ENCODE data around the gene LCN12.

DNA sequence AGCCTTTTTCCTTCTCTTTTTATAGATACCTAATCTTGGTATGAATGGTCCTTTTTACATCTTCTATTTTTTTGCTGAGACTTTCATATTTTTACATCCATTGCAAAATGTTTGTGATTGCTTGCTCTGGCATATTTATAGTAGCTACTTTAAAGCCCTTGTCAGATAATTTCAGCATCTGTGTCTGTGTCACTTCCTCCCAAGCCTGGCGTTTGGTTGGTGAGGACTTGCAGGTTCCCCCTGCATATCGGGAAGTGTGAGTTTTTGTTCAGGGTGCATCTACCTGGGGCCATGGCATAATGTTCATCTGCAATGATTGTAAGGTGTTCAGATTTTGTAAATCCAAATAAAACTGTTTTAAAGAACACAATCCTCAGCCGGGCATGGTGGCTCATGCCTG is 16.4 kb upstream of the LCN12 start:
- TF ChIP-seq, protein P1, sequence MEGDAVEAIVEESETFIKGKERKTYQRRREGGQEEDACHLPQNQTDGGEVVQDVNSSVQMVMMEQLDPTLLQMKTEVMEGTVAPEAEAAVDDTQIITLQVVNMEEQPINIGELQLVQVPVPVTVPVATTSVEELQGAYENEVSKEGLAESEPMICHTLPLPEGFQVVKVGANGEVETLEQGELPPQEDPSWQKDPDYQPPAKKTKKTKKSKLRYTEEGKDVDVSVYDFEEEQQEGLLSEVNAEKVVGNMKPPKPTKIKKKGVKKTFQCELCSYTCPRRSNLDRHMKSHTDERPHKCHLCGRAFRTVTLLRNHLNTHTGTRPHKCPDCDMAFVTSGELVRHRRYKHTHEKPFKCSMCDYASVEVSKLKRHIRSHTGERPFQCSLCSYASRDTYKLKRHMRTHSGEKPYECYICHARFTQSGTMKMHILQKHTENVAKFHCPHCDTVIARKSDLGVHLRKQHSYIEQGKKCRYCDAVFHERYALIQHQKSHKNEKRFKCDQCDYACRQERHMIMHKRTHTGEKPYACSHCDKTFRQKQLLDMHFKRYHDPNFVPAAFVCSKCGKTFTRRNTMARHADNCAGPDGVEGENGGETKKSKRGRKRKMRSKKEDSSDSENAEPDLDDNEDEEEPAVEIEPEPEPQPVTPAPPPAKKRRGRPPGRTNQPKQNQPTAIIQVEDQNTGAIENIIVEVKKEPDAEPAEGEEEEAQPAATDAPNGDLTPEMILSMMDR (IDR thresholded peaks at IDR 0.05; ENCODE audit: insufficient read depth, low read length) = no peak
- TF ChIP-seq POLR2AphosphoS5 (IDR thresholded peaks at IDR 0.05; ENCODE audit: low read depth) = no peak
- TF ChIP-seq, protein P2, sequence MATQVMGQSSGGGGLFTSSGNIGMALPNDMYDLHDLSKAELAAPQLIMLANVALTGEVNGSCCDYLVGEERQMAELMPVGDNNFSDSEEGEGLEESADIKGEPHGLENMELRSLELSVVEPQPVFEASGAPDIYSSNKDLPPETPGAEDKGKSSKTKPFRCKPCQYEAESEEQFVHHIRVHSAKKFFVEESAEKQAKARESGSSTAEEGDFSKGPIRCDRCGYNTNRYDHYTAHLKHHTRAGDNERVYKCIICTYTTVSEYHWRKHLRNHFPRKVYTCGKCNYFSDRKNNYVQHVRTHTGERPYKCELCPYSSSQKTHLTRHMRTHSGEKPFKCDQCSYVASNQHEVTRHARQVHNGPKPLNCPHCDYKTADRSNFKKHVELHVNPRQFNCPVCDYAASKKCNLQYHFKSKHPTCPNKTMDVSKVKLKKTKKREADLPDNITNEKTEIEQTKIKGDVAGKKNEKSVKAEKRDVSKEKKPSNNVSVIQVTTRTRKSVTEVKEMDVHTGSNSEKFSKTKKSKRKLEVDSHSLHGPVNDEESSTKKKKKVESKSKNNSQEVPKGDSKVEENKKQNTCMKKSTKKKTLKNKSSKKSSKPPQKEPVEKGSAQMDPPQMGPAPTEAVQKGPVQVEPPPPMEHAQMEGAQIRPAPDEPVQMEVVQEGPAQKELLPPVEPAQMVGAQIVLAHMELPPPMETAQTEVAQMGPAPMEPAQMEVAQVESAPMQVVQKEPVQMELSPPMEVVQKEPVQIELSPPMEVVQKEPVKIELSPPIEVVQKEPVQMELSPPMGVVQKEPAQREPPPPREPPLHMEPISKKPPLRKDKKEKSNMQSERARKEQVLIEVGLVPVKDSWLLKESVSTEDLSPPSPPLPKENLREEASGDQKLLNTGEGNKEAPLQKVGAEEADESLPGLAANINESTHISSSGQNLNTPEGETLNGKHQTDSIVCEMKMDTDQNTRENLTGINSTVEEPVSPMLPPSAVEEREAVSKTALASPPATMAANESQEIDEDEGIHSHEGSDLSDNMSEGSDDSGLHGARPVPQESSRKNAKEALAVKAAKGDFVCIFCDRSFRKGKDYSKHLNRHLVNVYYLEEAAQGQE (IDR thresholded peaks at IDR 0.05; ENCODE audit: insufficient replicate concordance, low read depth) = no peak

All from HL-60 (cell line).